ENCODE measurements around the gene C11orf68.

C11orf68 gene

DNA sequence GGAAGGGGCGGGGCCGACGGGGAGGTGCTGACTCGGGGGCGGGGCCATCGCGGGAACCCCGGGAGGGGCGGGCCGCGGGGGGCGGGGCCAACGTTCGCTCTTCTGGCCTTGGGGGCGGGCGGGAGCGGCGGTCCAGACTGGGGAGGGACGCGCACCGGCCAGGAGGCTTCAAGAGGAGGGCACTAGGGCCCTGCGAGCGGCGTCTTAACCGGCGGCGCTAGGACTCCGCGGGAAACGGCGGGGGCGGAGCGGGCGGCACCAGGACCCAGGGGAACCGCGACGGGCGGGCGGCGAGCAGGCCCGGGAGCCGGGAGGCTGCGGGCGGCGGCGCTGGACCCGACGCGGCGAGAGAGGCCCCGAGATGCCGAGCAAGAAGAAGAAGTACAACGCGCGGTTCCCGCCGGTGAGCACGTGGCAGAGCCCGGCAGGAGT is 295 bp upstream of the C11orf68 start, which contains the start of gene DRAP1:
DRAP1 (plus strand) TSS at position 286 of the 432 bp plus-strand sequence; CDS start at position 362, 76 bp downstream.
- Histone ChIP-seq H2BK120ac (ENCODE audit: low read depth, low read length) (peak within 1 kb of the TSS; percentile 72), H2BK15ac (ENCODE audit: low read length) (peak within 1 kb of the TSS; percentile 74), H3K4me3 (ENCODE audit: low read length in 2 of 2) (peak within 1 kb of the TSS; percentile 95 to 100), H3K4me1 (ENCODE audit: control insufficient read depth in 2 of 2, insufficient read depth in 1 of 2, low read depth in 1 of 2, low read length in 2 of 2) (peaks cover 16 to 17% of the 10 kb centered on the region in 2 donors), H2AK5ac (ENCODE audit: low read depth, low read length) (peak within 1 kb of the TSS; percentile 66), H3K4ac (ENCODE audit: low read length) (no peak within 1 kb of the TSS), H3K79me1 (ENCODE audit: low read depth, low read length) (peaks cover 22% of the 10 kb centered on the region), H4K91ac (ENCODE audit: low read depth, low read length, poor library complexity) (no peak within 1 kb of the TSS), H4K8ac (ENCODE audit: low read depth, low read length) (no peak within 1 kb of the TSS), H3K23ac (ENCODE audit: low read depth, low read length, poor library complexity) (peak within 1 kb of the TSS; percentile 97), H3K18ac (ENCODE audit: low read length) (peak within 1 kb of the TSS; percentile 97), H3K36me3 (replicated peaks in 1 of 2; ENCODE audit: control insufficient read depth in 2 of 2, insufficient read depth in 2 of 2, low read length in 2 of 2) (peaks cover 20 to 44% of the 10 kb centered on the region in 2 donors), H3K9ac (ENCODE audit: low read depth, low read length, poor library complexity) (peak within 1 kb of the TSS; percentile 97), H3K14ac (ENCODE audit: low read length) (peak within 1 kb of the TSS; percentile 91), H3K27ac (replicated peaks; ENCODE audit: low read length) (no peak within 1 kb of the TSS), H2AFZ (ENCODE audit: low read length) (peak within 1 kb of the TSS; percentile 98), H2BK5ac (ENCODE audit: low read length) (peak within 1 kb of the TSS; percentile 93), H2BK12ac (ENCODE audit: low read length) (peak within 1 kb of the TSS; percentile 86), H3K9me3 (replicated peaks in 1 of 2; ENCODE audit: control insufficient read depth in 2 of 2, insufficient read depth in 1 of 2, low read depth in 1 of 2, low read length in 2 of 2) (peaks cover 0 to 2% of the 10 kb centered on the region in 2 donors), H3K4me2 (ENCODE audit: insufficient read depth, low read length, poor library complexity, severe bottlenecking) (peak within 1 kb of the TSS; percentile 98), H3K27me3 (ENCODE audit: control insufficient read depth in 3 of 3, insufficient read depth in 3 of 3, low read depth in 1 of 3, low read length in 3 of 3) (no peaks in the 10 kb centered on the region)
- no CpG with 5 or more reads among the region's 59 CpGs for WGBS, 2 donors (ENCODE audit: extremely low coverage in 2 of 2, insufficient read length in 2 of 2, insufficient replicate concordance in 1 of 2)
- peak; percentile 98 for DNase-seq (ENCODE audit: low spot score)

DNA sequence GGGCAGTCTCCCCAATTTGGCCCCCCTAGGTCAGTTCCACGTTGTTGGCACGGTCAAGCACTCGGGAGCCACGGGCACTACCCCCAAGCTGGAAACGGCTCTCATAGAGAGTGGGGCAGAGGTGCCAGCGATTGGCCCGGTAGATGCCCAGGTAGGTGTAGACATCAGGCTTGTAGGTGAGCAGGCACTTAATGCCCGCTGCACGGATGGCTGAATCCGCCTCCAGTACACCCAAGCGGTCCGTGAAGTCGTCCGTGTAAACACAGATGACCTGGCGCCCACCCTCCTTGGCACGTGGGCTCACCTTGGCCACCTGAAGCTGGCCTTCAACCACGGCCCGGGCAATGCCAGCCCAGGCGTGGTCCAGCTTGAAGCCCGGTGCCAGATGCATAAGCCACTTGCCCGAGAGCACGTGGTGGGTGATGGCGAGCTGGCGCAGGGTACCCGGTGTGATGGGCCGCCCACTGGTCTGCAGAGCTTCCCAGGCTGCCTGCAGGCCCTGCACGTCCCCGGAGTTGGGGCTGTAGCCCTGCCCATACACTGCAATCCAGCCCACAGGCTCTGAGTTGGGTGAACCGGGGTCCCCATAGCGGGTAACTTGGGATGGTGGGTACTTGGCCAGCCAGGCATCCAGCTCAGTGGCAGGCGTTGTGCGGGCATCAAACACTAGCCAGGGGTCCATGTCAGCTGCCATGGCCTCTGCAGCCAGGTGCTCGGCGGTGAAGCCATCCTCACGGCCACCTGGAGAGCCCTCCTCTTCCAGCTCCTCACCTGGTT is 1.2 kb downstream of the C11orf68 start:
- peaks cover 16 to 17% of the 10 kb centered on the region in 2 donors for H3K4me1 ChIP-seq (ENCODE audit: control insufficient read depth in 2 of 2, insufficient read depth in 1 of 2, low read depth in 1 of 2, low read length in 2 of 2)
- H2AK5ac ChIP-seq (ENCODE audit: low read depth, low read length): peak overlapping the region; percentile 66
- H3K18ac ChIP-seq (ENCODE audit: low read length): peak overlapping the region; percentile 42
- no peak overlapping the region for H4K8ac ChIP-seq (ENCODE audit: low read depth, low read length)
- no peak overlapping the region for H2BK15ac ChIP-seq (ENCODE audit: low read length)
- H4K91ac ChIP-seq (ENCODE audit: low read depth, low read length, poor library complexity): no peak overlapping the region
- H2BK12ac ChIP-seq (ENCODE audit: low read length): peak overlapping the region; percentile 89
- no peak overlapping the region for H2AFZ ChIP-seq (ENCODE audit: low read length)
- no peak overlapping the region for H3K14ac ChIP-seq (ENCODE audit: low read length)
- no peak overlapping the region for H3K9ac ChIP-seq (ENCODE audit: low read depth, low read length, poor library complexity)
- no CpG with 5 or more reads among the region's 35 CpGs for WGBS, 2 donors (ENCODE audit: extremely low coverage in 2 of 2, insufficient read length in 2 of 2, insufficient replicate concordance in 1 of 2)
- H3K79me1 ChIP-seq (ENCODE audit: low read depth, low read length): peaks cover 22% of the 10 kb centered on the region
- no peak overlapping the region for H3K4ac ChIP-seq (ENCODE audit: low read length)
- no peak overlapping the region for H2BK5ac ChIP-seq (ENCODE audit: low read length)
- H3K36me3 ChIP-seq (replicated peaks in 1 of 2; ENCODE audit: control insufficient read depth in 2 of 2, insufficient read depth in 2 of 2, low read length in 2 of 2): peaks cover 19 to 33% of the 10 kb centered on the region in 2 donors
- no peaks in the 10 kb centered on the region for H3K27me3 ChIP-seq (ENCODE audit: control insufficient read depth in 3 of 3, insufficient read depth in 3 of 3, low read depth in 1 of 3, low read length in 3 of 3)
- H3K4me2 ChIP-seq (ENCODE audit: insufficient read depth, low read length, poor library complexity, severe bottlenecking): peak overlapping the region; percentile 83
- peak overlapping the region; percentile 94 to 100 for H3K4me3 ChIP-seq (ENCODE audit: low read length in 2 of 2)
- peaks cover 0 to 2% of the 10 kb centered on the region in 2 donors for H3K9me3 ChIP-seq (replicated peaks in 1 of 2; ENCODE audit: control insufficient read depth in 2 of 2, insufficient read depth in 1 of 2, low read depth in 1 of 2, low read length in 2 of 2)
- no peak for DNase-seq (ENCODE audit: low spot score)
- no peak overlapping the region for H2BK120ac ChIP-seq (ENCODE audit: low read depth, low read length)
- H3K27ac ChIP-seq (replicated peaks; ENCODE audit: low read length): no peak overlapping the region
- peak overlapping the region; percentile 81 for H3K23ac ChIP-seq (ENCODE audit: low read depth, low read length, poor library complexity)

DNA sequence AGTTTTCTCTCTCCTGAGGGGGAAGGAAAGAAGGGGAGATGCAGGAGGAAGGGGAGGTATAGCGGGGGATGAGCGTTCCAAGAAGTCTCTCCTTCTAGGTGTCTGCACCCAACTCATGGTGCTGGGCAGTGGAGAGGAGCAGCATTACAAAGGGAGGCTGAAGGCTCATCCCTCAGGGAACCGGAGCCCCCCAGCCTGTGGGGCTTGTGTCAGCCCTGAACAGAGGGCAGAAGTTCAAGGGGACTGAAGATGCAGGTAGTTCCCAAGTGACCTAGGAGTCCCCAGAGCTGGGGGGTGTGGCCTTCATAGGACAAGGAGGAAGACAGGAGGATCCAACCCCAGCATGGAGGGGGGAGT is 1.8 kb downstream of the C11orf68 start:
- Histone ChIP-seq H2BK15ac (ENCODE audit: low read length) (no peak overlapping the region), H3K79me1 (ENCODE audit: low read depth, low read length) (peaks cover 22% of the 10 kb centered on the region), H2BK12ac (ENCODE audit: low read length) (no peak overlapping the region), H3K36me3 (replicated peaks in 1 of 2; ENCODE audit: control insufficient read depth in 2 of 2, insufficient read depth in 2 of 2, low read length in 2 of 2) (peaks cover 13 to 28% of the 10 kb centered on the region in 2 donors), H2BK120ac (ENCODE audit: low read depth, low read length) (no peak overlapping the region), H2AK5ac (ENCODE audit: low read depth, low read length) (no peak overlapping the region), H3K4me2 (ENCODE audit: insufficient read depth, low read length, poor library complexity, severe bottlenecking) (no peak overlapping the region), H3K9me3 (replicated peaks in 1 of 2; ENCODE audit: control insufficient read depth in 2 of 2, insufficient read depth in 1 of 2, low read depth in 1 of 2, low read length in 2 of 2) (peaks cover 0 to 2% of the 10 kb centered on the region in 2 donors), H2BK5ac (ENCODE audit: low read length) (no peak overlapping the region), H4K91ac (ENCODE audit: low read depth, low read length, poor library complexity) (no peak overlapping the region), H3K27ac (replicated peaks; ENCODE audit: low read length) (no peak overlapping the region), H3K9ac (ENCODE audit: low read depth, low read length, poor library complexity) (no peak overlapping the region), H3K18ac (ENCODE audit: low read length) (no peak overlapping the region), H4K8ac (ENCODE audit: low read depth, low read length) (no peak overlapping the region), H3K4me1 (ENCODE audit: control insufficient read depth in 2 of 2, insufficient read depth in 1 of 2, low read depth in 1 of 2, low read length in 2 of 2) (peaks cover 16 to 17% of the 10 kb centered on the region in 2 donors), H3K14ac (ENCODE audit: low read length) (no peak overlapping the region), H3K23ac (ENCODE audit: low read depth, low read length, poor library complexity) (no peak overlapping the region), H2AFZ (ENCODE audit: low read length) (no peak overlapping the region), H3K27me3 (ENCODE audit: control insufficient read depth in 3 of 3, insufficient read depth in 3 of 3, low read depth in 1 of 3, low read length in 3 of 3) (no peaks in the 10 kb centered on the region), H3K4me3 (ENCODE audit: low read length in 2 of 2) (peak overlapping the region in 1 of 2 donors; percentile 100), H3K4ac (ENCODE audit: low read length) (no peak overlapping the region)
- DNase-seq (ENCODE audit: low spot score): no peak
- WGBS, 2 donors (ENCODE audit: extremely low coverage in 2 of 2, insufficient read length in 2 of 2, insufficient replicate concordance in 1 of 2): no CpG with 5 or more reads among the region's 3 CpGs

DNA sequence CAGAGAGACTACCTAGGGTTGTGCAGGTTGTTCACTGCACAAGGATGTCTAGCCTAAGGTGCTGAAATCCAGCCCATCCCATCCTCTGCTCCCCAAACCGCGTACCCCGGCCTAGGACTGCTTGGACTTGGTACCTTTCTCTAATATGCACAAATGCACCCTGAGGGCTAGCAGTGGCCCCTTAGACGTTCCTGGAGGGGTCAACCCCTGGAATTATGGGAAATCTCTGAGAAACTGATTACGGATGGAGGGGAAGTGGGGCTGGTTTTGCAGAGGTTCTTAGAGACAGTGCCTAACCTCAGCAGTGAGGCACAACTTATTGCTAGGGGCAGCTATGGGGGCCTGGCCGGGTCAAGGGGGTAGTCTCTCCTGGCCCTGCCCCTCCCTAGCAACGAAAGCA is 2.5 kb downstream of the C11orf68 start:
- Histone ChIP-seq H3K4me3 (ENCODE audit: low read length in 2 of 2) (no peak overlapping the region), H3K23ac (ENCODE audit: low read depth, low read length, poor library complexity) (no peak overlapping the region), H2BK12ac (ENCODE audit: low read length) (no peak overlapping the region), H2AK5ac (ENCODE audit: low read depth, low read length) (no peak overlapping the region), H4K8ac (ENCODE audit: low read depth, low read length) (no peak overlapping the region), H3K9me3 (replicated peaks in 1 of 2; ENCODE audit: control insufficient read depth in 2 of 2, insufficient read depth in 1 of 2, low read depth in 1 of 2, low read length in 2 of 2) (peaks cover 0 to 2% of the 10 kb centered on the region in 2 donors), H3K79me1 (ENCODE audit: low read depth, low read length) (peaks cover 22% of the 10 kb centered on the region), H3K4ac (ENCODE audit: low read length) (no peak overlapping the region), H4K91ac (ENCODE audit: low read depth, low read length, poor library complexity) (no peak overlapping the region), H2BK5ac (ENCODE audit: low read length) (peak overlapping the region; percentile 8), H2BK120ac (ENCODE audit: low read depth, low read length) (no peak overlapping the region), H3K27me3 (ENCODE audit: control insufficient read depth in 3 of 3, insufficient read depth in 3 of 3, low read depth in 1 of 3, low read length in 3 of 3) (no peaks in the 10 kb centered on the region), H2BK15ac (ENCODE audit: low read length) (no peak overlapping the region), H3K14ac (ENCODE audit: low read length) (no peak overlapping the region), H3K27ac (replicated peaks; ENCODE audit: low read length) (no peak overlapping the region), H3K18ac (ENCODE audit: low read length) (no peak overlapping the region), H3K36me3 (replicated peaks in 1 of 2; ENCODE audit: control insufficient read depth in 2 of 2, insufficient read depth in 2 of 2, low read length in 2 of 2) (peaks cover 12 to 24% of the 10 kb centered on the region in 2 donors), H3K4me2 (ENCODE audit: insufficient read depth, low read length, poor library complexity, severe bottlenecking) (no peak overlapping the region), H2AFZ (ENCODE audit: low read length) (no peak overlapping the region), H3K4me1 (ENCODE audit: control insufficient read depth in 2 of 2, insufficient read depth in 1 of 2, low read depth in 1 of 2, low read length in 2 of 2) (peaks cover 17 to 22% of the 10 kb centered on the region in 2 donors), H3K9ac (ENCODE audit: low read depth, low read length, poor library complexity) (no peak overlapping the region)
- no peak for DNase-seq (ENCODE audit: low spot score)
- no CpG with 5 or more reads among the region's 7 CpGs for WGBS, 2 donors (ENCODE audit: extremely low coverage in 2 of 2, insufficient read length in 2 of 2, insufficient replicate concordance in 1 of 2)
